Nephron (organoid): ENCODE measurements around the gene CHST11.

Experiments used
- H3K27ac Mint-ChIP-seq, 3 experiments: 2 replicates each; pipeline ENCODE4 v1.8.0; 2020; ENCODE audit warnings: mixed read lengths in 3 of 3, mild to moderate bottlenecking in 2 of 3, moderate library complexity in 1 of 3
- H3K27me3 Mint-ChIP-seq: 2 replicates; pipeline ENCODE4 v1.8.0; 2021; ENCODE audit warnings: low read depth, mild to moderate bottlenecking, moderate library complexity, mixed read lengths
- H3K36me3 Mint-ChIP-seq: 2 replicates; pipeline ENCODE4 v1.8.0; 2020; ENCODE audit warnings: low read depth, mixed read lengths
- H3K4me1 Mint-ChIP-seq: 2 replicates; pipeline ENCODE4 v1.8.0; 2020; ENCODE audit warnings: mixed read lengths
- H3K4me3 Mint-ChIP-seq, 3 experiments: 2 replicates each; pipeline ENCODE4 v1.8.0; 2020; ENCODE audit warnings: mild to moderate bottlenecking in 3 of 3, mixed read lengths in 3 of 3, moderate library complexity in 2 of 3
- H3K9me3 Mint-ChIP-seq: 2 replicates; pipeline ENCODE4 v1.8.0; 2020; ENCODE audit warnings: mixed read lengths
- CTCF ChIP-seq, 3 experiments: fragments of 200-600 bp; sonication (generic); IDR thresholded peaks; one replicate each; pipeline ENCODE4 v1.5.0; 2021; ENCODE audit warnings: antibody characterized with exemption in 3 of 3; ENCODE audit not compliant: unreplicated experiment in 3 of 3

The CHST11 gene

GRCh38 chr12:104626069-104626837 lies 169.5 kb downstream of the CHST11 start:
- H3K4me1 Mint-ChIP-seq, result peaks cover 66% of the 10 kb centered on the region
- TF ChIP-seq CTCF (IDR thresholded peaks at IDR 0.05; ENCODE audit: unreplicated experiment in 3 of 3), result no peak
- no peak overlapping the region for H3K4me3 Mint-ChIP-seq
- H3K27me3 Mint-ChIP-seq, result peaks cover 13% of the 10 kb centered on the region
- no peaks in the 10 kb centered on the region for H3K9me3 Mint-ChIP-seq
- no peak overlapping the region for H3K27ac Mint-ChIP-seq
- H3K36me3 Mint-ChIP-seq, result no peaks in the 10 kb centered on the region

- H3K36me3 Mint-ChIP-seq, result no peaks in the 10 kb centered on the region
- no peak for TF ChIP-seq CTCF (IDR thresholded peaks at IDR 0.05; ENCODE audit: unreplicated experiment in 3 of 3)
- H3K9me3 Mint-ChIP-seq, result no peaks in the 10 kb centered on the region
- H3K4me3 Mint-ChIP-seq, result no peak overlapping the region
- peaks cover 13% of the 10 kb centered on the region for H3K27me3 Mint-ChIP-seq
- H3K4me1 Mint-ChIP-seq, result peaks cover 74% of the 10 kb centered on the region
- H3K27ac Mint-ChIP-seq, result peak overlapping the region; percentile 22 to 47 (median 38)
Observed at GRCh38 chr12:104627231-104627989, 170.7 kb downstream of the CHST11 start.

- no peaks in the 10 kb centered on the region for H3K36me3 Mint-ChIP-seq
- peaks cover 13% of the 10 kb centered on the region for H3K27me3 Mint-ChIP-seq
- TF ChIP-seq CTCF (IDR thresholded peaks at IDR 0.05; ENCODE audit: unreplicated experiment in 3 of 3), result no peak
- H3K4me3 Mint-ChIP-seq, result no peak overlapping the region
- H3K4me1 Mint-ChIP-seq, result peaks cover 77% of the 10 kb centered on the region
- H3K9me3 Mint-ChIP-seq, result no peaks in the 10 kb centered on the region
- H3K27ac Mint-ChIP-seq, result peak overlapping the region; percentile 22 to 47 (median 38)
Observed at GRCh38 chr12:104627990-104628830, 171.5 kb downstream of the CHST11 start.

- H3K27me3 Mint-ChIP-seq, result peaks cover 13% of the 10 kb centered on the region
- H3K9me3 Mint-ChIP-seq, result no peaks in the 10 kb centered on the region
- no peak for TF ChIP-seq CTCF (IDR thresholded peaks at IDR 0.05; ENCODE audit: unreplicated experiment in 3 of 3)
- no peaks in the 10 kb centered on the region for H3K36me3 Mint-ChIP-seq
- peaks cover 76% of the 10 kb centered on the region for H3K4me1 Mint-ChIP-seq
- no peak overlapping the region for H3K4me3 Mint-ChIP-seq
- H3K27ac Mint-ChIP-seq, result peak overlapping the region in 2 of 3 experiments; percentile 22 to 47
Observed at GRCh38 chr12:104628831-104629135, 172.0 kb downstream of the CHST11 start.

GRCh38 chr12:104630230-104630670 lies 173.5 kb downstream of the CHST11 start:
- H3K4me3 Mint-ChIP-seq, result peak overlapping the region in 1 of 3 experiments; percentile 51
- no peak for TF ChIP-seq CTCF (IDR thresholded peaks at IDR 0.05; ENCODE audit: unreplicated experiment in 3 of 3)
- no peaks in the 10 kb centered on the region for H3K9me3 Mint-ChIP-seq
- peaks cover 13% of the 10 kb centered on the region for H3K27me3 Mint-ChIP-seq
- H3K4me1 Mint-ChIP-seq, result peaks cover 79% of the 10 kb centered on the region
- peak overlapping the region; percentile 57 to 67 (median 58) for H3K27ac Mint-ChIP-seq
- no peaks in the 10 kb centered on the region for H3K36me3 Mint-ChIP-seq
